HG03442 (cell line): ENCODE measurements around the gene LMAN1L.
"Not testable (repeated sequence)": the region's sequence is repeated elsewhere in the genome, so short reads cannot be mapped to it uniquely, and the experiment has no call there.

Experiments
- ATAC-seq: cut with Tn5 transposase; IDR thresholded peaks from one replicate; pipeline ENCODE4 v1.9.1; 2021; ENCODE audit warnings: mild to moderate bottlenecking, moderate library complexity; ENCODE audit not compliant: unreplicated experiment

Gene LMAN1L

DNA sequence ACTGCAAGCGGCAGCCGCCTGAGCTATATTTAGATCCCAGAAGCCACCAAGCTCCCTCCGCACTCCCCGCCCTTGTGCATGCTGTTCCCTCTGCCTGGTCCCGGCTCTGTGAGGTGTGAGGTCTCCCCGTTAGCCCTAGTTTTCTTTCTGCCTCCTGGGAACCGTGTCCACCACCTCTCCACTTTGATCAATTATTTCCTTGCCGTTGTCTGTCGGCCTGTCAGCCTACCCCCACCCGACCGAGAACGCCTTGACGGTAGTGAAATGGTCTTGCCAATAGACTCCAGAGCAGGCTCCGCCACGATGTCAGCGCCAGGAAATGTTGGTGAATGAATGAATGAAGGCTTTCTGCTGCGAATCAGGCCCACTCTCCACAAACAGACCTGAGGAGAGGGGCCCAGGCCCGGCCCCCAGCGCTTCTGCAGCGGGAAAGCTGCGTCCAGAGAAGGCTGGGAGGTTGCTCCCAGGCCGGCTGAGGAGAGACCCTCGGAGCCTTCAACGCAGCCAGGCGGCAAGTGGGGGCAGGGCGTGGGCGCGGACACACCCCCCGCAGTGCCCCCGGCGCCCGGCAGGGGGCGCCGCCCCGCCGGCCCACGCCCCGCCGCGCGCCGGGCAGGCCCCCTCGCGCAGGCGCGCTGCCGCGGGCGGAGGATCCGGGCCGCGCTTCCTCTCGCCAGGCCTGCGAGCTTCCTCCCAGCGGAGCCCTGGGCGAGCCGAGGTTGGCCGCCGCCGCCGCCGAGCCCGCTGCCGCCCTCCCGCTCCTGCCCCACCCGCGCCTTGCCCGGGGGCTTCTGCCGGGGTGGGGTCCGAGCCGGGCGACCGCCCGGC is 31.0 kb upstream of the LMAN1L start, which contains the start of gene CSK:
TSS of gene CSK (plus strand) at position 650 of the 828 bp plus-strand sequence. CDS start 16,218 bp downstream, outside the sequence.
- ATAC-seq, result peak; percentile 41

DNA sequence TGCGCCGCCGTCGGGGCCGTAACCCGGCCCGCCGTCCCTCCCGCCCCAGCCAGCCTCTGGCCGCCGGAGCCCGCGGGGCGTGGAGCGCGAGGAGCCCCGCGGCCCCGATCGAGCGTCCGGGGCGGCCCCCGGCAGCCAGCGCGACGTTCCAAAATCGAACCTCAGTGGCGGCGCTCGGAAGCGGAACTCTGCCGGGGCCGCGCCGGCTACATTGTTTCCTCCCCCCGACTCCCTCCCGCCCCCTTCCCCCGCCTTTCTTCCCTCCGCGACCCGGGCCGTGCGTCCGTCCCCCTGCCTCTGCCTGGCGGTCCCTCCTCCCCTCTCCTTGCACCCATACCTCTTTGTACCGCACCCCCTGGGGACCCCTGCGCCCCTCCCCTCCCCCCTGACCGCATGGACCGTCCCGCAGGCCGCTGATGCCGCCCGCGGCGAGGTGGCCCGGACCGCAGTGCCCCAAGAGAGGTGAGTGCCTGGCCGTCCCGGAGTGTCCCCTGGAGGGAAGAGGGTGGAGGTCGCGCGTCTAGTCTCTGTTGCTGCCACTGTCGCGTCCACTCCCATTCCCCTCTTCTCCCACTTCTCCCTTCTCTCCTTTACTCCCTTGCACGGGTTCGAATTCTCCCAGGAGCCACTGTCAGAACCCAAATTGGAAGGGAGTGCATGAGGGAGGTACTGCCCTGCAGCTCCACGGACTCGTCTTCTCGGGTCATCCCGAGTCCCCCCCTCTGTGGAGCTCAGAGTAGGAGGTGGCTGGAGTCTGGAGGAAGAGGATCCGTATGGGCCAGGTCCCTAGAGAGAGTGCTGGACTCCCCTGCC is 30.2 kb upstream of the LMAN1L start:
- peak; percentile 9 for ATAC-seq

DNA sequence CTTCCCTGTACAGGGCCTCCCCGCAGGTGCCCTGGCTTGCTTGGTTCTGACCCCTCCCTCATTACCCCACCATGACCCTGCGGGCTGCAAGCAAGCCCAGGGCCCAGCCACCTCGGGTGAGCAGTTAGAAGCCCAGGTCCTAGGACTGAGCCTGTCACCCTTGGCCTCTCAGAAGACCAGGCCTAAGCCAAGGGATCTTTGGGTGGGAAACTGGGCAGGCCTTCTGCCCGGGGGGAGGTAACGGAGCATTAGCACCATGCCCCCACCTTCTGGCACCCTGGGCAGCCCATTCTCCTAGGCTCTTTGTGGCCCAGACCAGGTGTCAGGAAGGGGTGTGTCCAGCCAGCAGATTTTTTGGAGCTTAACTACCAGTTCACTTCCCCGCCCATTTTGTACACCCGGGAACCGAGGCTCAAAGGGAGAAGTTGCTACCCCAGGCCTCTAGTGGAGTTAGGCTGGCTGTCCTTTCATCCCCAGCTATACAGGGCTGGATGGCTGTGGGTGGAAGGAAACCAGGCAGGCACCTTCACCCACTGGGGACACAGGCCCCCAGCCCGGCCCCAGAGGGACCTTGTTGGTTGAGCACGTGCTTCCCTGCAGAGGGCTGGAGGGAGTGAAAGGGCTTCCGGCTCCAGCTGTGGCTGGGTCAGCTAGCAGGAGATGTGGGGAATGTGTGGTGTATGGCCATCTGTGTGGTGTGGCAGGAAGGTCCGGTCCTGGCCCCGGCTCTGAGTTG is 29.4 kb upstream of the LMAN1L start:
- no peak for ATAC-seq

DNA sequence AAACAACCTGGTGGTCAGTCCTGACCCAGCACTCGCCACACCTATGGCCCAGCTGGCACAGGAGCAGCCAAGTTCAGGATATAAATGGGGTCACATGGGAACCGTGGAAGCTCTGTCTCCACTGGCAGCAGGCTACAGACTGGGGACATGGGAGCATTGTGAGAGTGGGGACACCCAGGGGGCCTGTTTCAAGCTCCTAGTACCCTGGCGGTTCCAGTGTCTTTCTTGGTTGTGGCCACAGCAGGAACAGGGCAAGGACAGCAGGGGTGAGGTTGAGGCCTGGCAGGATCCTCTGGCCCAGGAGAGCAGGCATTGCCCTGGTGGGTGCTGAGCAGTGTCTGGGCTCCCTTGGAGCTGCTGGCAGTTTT is 28.8 kb upstream of the LMAN1L start:
- ATAC-seq, result no peak

DNA sequence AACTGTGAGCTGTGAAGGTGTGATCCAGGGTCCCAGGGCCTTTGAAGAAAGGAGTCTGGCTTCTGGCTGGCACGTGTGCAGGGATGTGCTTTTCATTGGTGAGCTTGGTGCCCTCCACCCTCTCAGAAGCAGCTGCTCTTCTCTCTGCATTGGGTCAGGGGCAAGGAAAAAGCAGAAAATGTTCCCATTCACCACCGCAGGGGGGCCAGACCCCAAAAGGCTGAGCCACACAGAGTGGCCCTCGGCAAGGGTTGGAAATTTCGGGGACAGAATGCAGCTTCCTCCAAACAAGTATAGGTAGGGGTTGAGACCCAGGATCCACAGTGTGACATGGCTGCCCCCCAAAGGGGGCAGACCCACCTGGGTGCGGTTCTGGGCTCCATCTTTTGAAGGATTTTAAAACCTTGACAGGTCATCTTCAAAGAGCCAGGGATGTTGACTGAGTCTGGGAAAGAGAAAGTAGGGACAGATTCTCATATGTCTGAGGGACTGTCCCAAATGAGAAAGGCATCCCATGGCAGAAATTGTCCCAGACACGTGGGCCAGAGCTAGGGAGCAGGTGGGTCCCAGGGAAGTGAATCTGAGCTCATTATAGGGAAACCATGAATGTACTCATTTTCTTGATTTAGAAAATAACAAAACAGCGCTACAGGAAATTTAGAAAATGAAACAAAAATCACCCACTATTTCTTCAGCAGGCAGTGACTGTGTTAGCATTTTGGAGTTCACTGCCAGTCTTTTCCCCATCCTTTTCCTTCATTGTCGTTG is 28.0 kb upstream of the LMAN1L start:
- ATAC-seq, result no peak

DNA sequence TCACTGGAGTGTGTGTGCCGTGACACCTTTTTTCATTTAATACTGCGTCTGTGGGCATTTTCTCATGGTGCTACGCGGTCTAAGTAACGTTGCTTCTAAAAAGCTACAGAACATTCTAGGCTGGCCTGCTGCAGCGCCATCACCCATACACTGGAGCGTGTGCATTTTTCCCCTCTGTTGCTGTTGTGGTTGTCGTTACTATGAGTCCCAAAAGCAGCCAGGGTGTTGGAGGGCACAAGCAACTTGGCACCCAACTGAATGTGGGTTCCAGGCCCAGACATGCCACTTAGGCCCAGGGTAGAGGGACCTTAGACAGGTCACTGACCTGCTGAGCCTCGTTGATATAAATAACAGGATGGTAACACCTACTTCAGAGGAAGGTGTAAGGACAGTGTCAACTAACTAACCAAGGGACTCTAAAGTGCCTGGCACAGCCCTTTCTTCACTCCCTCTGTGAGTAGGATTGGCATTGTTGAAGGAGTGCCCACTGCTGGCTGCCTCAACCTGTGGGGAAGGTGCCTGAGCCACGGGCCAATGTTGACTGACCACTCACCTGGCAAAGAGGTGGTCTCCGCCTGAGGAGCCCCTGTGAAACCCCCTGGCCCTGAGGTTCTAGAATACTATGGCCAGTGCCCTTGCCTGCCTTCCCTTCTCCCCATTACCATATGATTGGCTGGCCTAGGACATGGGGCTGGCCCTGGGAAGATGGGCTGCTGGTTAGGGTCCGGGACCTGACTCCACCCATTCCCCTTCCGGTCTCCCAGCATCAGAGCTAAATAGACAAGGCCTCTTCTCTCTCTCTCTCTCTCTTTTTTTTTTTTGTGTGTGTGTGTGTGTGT is 27.2 kb upstream of the LMAN1L start:
- ATAC-seq, result no peak

DNA sequence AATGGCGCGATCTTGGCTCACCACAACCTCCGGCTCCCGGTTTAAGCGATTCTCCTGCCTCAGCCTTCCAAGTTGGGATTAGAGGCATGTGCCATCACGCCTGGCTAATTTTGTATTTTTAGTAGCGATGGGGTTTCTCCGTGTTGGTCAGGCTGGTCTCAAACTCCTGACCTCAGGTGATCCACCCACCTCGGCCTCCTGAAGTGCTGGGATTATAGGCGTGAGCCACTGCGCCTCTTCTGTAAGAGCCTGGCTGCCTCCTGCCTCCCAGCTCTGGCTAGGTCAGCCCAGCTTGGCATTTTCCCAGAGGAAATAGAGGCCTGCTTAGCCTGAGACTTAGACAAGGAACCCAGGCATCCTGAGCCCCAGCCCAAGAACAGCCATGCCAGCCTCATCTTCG is 26.6 kb upstream of the LMAN1L start:
- ATAC-seq, result not testable (repeated sequence)

DNA sequence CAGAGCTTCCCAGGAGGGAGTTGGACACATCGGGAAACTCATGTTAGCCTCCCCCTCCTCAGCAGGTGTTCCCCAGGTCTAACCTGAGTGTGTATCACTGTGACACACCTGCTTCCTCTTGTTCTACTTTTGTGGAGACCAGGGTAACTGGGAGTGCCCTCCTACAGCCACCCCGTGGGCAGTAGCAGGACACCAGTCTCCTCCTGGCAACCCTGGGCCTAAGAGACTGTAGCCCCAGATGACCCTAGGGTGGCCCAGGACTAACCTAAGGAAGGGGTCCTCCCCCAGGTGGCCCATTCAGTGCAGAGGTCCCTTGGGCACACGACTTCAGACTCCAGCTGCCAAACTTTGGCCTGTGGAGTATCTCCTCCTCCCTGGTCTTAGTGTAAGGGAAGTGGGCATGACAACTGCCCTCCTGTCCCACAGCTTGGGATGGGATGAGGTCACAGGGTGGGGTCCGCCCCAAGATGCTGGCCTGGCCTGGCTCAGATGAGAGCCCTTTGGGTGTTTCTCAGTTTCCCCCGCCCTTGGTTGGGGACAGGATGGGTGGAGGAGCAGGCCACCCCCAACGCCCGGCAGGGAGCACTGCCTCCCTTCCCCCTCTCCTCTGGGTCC is 26.0 kb upstream of the LMAN1L start:
- no peak for ATAC-seq

DNA sequence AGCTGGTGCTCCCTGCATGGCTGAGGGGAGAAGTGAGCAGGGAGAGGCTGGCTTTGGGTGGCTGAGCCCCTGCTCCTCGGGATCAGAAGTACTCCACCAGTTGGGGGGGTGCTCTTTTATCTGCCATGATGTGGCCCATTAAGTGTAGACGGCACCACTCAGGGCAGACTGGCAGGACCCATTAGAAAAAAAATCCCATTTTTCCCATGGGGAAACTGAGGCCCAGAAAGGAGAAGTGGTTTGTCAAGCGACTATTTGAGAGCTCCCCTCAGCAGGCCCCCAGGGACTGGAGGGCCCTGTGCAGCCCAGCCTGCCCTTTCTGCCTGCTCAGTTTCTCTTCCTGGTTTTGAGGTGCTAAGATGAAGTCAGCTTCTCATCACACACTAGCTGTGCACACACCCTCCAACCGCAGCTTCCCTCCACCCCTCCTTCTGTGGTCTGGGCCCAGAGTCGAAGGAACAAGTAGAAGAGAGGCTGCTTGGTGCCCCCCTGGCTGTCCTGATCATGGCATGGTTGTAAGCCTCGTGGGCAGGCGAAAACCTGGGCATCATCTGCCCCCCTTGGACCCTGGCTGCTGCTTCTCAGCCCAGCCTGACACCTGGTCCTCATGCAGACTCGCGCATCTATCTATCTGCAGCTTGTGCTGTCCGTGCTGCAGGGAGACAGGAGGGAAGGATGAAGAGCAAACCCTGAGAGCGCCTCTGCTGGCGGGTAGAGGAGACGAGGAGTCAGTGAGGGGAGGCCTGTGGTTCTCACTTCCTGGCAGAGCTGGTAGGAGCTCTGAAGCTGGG is 25.2 kb upstream of the LMAN1L start:
- ATAC-seq, result peak; percentile 41

DNA sequence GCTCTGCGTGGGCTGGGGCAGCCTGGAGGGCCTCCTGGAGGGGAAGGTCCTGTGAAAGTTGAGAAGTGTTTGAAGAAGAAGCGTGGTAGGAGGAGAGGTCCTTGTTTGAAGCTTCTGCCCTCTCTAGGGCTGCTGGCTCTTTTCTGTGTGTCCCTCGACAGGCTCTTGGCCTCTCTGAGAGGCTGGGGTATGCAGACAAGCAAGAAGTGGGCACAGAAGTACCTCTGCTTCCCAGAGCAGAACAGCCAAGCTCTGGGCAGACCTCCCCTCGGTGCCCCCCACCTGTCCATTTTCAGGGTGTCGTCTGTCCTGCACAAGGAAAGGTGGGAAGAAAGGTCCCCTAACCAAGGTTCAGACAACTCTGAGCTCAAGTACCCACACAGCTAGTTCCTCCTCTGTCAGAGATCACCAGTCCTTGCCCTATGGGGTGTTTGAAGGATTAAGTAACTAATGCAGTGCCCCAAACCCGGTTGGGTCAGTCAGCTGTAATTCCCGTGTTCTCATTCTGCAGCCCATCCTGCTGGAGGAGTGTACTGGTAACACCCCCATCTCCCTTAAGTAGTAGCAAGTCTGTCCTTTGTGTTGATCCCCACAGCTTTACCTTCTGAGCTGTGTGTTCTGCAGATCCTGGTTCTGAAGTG is 24.5 kb upstream of the LMAN1L start:
- no peak for ATAC-seq

DNA sequence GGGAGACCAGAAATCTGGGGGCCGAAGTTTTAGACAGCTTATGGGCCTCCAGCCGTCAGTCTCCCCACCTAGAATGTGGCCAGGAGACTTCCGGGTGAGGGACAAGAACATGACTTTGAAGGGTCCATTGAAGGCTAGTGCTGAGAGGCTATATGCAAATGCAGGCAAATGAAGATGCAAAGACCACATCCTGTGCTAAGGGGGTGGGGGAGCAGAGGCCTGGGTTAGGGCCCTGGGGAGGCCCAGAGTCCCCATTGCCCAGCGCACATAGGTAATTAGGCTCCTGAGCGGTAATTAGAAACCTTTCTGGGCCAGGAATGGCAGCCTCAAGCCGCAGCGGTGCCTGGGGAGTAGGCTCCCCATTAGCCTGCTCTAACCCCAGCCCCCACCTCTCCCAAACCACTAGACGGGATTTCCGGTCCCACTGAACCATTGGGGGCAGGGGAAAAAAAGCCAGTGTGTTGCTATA is 23.9 kb upstream of the LMAN1L start:
- no peak for ATAC-seq

DNA sequence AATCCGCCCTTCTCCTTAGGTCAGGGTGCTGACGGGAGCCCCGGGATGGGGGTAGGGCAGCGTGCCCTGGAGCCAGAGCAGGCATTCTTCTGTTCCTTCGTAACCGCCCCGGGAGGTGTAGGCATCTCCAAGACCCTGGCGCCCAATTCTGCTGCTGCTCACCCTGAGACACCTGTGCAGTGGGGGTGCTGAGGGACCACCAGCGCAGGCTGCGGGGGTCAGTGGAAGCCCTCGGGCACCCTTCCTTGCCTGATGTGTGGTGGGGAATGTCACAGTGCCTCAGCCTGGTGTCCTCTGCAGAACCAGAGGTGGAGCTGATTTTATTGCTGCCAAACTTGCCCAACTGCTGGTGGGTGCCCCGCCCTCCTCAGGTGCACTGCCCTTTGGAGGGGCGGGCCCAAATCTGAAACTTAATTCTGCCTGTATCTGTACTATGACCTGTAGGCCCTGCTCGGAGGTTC is 23.4 kb upstream of the LMAN1L start:
- ATAC-seq, result no peak

DNA sequence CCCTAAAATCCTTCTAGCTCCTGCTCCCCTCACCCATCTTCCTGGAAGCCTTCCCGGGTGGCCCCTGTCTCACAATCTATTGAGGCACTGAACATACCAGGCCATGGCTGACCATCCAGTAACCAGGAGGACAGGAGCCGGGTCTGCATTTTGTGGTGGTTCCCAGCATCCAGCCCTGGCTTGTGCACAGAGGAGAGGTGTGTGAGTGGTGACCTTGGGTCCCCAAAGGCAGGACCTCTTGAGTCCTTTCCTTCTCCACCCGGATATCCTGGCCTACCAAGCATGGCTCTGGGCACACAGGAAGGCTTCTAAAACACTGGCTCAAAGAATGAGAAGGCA is 22.9 kb upstream of the LMAN1L start:
- no peak for ATAC-seq

DNA sequence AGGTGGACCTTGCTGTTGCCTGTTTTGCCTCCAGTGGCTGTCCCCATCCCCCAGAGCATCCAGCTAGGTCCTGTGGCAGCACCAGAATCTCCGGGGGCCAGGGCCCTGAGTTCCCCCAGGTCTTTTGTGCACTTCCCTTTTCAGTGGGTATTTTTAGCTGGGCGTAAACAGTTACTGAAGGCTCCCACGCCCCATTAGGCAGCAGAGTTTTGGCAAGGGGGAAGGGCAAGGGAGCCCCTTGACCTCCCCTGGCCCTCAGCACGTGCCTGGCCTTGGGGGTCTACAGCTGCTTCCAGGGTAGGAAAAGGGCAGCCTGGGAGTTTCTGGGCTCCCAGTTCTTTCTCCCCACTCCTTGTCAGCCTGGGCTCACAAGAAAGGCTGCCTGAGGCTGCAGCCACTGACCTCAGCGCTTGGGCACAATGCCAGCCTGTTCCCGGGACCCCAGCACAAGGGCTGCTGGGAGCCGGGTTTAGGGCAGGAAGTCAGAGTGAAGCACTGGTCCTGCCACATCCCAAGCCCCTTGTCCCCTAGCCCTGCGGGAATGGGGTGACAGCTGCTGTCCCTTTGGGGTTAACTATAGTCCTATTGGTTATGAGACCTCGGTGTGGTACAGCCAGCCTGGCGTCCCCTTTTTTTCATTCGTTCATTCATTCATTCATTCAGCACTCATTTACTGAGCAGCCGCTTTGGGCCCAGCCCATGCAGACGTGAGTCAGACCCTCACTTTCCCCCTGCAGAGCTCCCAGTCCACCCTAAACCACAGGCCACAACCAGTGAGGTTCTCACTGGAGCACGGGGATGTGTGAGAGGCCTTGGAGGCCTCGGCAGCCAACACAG is 22.3 kb upstream of the LMAN1L start:
- ATAC-seq, result no peak

DNA sequence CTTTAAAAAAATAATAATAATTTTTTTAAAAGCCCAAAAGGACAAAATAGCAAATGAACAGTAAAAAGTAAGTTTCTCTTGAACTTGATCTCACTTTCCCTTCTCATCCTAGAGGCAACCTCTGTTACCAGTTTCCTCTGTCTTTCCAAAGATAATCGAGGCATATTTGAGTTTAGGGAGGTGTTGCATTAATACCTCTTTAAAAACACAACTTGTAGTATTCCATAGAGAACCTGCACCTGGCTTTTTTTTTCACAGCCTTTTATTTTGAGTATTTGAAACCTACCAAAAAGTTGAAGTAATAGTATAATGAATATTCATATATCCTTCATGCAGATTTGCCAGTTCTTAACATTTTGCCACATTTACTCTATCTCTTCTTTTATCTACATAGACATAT is 21.6 kb upstream of the LMAN1L start:
- no peak for ATAC-seq

DNA sequence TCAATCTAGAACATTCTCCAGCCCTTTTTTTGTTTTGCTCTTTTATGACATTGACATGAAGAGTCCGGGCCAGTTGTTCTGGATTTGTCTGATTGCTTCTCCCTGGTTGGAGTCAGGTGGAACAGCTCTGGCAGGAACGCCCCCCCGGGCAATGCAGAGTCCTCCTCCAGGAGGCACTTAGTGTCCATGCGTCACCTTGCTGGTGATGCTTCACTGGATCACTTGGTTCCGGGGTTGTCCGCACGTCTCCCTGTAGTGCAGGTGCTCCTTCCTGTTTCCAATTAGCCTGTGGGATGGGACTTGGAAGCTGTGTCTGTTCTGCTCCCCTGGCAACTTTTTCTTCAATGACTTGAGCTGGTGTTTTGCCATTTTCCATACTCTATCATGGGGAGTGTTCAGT is 21.0 kb upstream of the LMAN1L start:
- no peak for ATAC-seq
